MM.1S (cell line): ENCODE measurements around the gene GTPBP6.

Experiments
- CTCF ChIP-seq: fragments of 300-600 bp; sonication (generic); IDR thresholded peaks from 2 replicates; pipeline ENCODE4 v1.5.1; 2016; ENCODE audit warnings: antibody characterized with exemption, low read length, mixed read lengths
- EZH2 ChIP-seq: fragments of 300-600 bp; sonication (generic); optimal IDR thresholded peaks from 2 replicates; pipeline ENCODE3; 2017; ENCODE audit warnings: low read depth, mild to moderate bottlenecking, antibody characterized with exemption, low read length, mixed read lengths
- EZH2phosphoT487 ChIP-seq: fragments of 300-600 bp; sonication (generic); IDR thresholded peaks from 2 replicates; pipeline ENCODE4 v1.6.1; 2018; ENCODE audit warnings: antibody characterized with exemption, low read length

GRCh38 chrX:275476-275966, 43.1 kb downstream of the GTPBP6 start:
- TF ChIP-seq CTCF (no peak), EZH2 (no peak), EZH2phosphoT487 (no peak)
